Fibroblast of lung (primary cell): ENCODE data around the gene FCMR. TPM values are rescaled to one million over a fixed set of nuclear protein-coding genes. Genes with fewer than 3 reads are reported as not detected.

Source experiments
- DNase-seq, 2 donors: peaks; one replicate each; pipeline versions ENCODE4 v3.0.0 to v3.0.0-alpha.2; 2010; ENCODE audit warnings: low read depth in 2 of 2
- H2AFZ ChIP-seq: 2 replicates; pipeline ENCODE4 v1.5.1; 2012; ENCODE audit warnings: low read length, control low read depth, inconsistent platforms
- H3K27ac ChIP-seq: 2 replicates; pipeline ENCODE4 v1.5.1; 2011; ENCODE audit warnings: low read length, control low read depth; ENCODE audit not compliant: insufficient read depth
- H3K27me3 ChIP-seq: 2 replicates; pipeline ENCODE4 v1.5.1; 2011; ENCODE audit warnings: mild to moderate bottlenecking, low read length; ENCODE audit not compliant: control insufficient read depth, insufficient read depth
- H3K36me3 ChIP-seq: 2 replicates; pipeline ENCODE4 v1.5.1; 2011; ENCODE audit warnings: low read length; ENCODE audit not compliant: control insufficient read depth, insufficient read depth
- H3K4me1 ChIP-seq: 2 replicates; pipeline ENCODE4 v1.5.1; 2011; ENCODE audit warnings: low read length; ENCODE audit not compliant: control insufficient read depth, insufficient read depth; ENCODE audit errors: extremely low read depth
- H3K4me2 ChIP-seq: 2 replicates; pipeline ENCODE4 v1.5.1; 2011; ENCODE audit warnings: low read length, control low read depth; ENCODE audit not compliant: insufficient read depth; ENCODE audit errors: extremely low read depth
- H3K4me3 ChIP-seq, 4 experiments: fragments of 200-600 bp in 1 of 4; sonication (generic) in 1 of 4; replicated peaks in 1 of 4; 2 replicates each; pipeline ENCODE4 v1.5.1; 2011 to 2016; ENCODE audit warnings: low read length in 4 of 4, low read depth in 3 of 4, mild to moderate bottlenecking in 3 of 4, control low read depth in 2 of 4, inconsistent platforms in 1 of 4, mixed read lengths in 1 of 4; ENCODE audit not compliant: insufficient read depth in 1 of 4; ENCODE audit errors: control extremely low read depth in 1 of 4
- H3K79me2 ChIP-seq: 2 replicates; pipeline ENCODE4 v1.5.1; 2012; ENCODE audit warnings: mild to moderate bottlenecking, low read length, inconsistent platforms; ENCODE audit not compliant: control insufficient read depth, insufficient read depth
- H3K9ac ChIP-seq: 2 replicates; pipeline ENCODE4 v1.5.1; 2011; ENCODE audit warnings: mild to moderate bottlenecking, low read length, control low read depth; ENCODE audit not compliant: insufficient read depth
- H3K9me3 ChIP-seq: 2 replicates; pipeline ENCODE4 v1.5.1; 2012; ENCODE audit warnings: low read depth, low read length; ENCODE audit not compliant: control insufficient read depth, insufficient read depth
- H4K20me1 ChIP-seq: 2 replicates; pipeline ENCODE4 v1.5.1; 2011; ENCODE audit warnings: low read length; ENCODE audit not compliant: control insufficient read depth, insufficient read depth; ENCODE audit errors: extremely low read depth
- EZH2 ChIP-seq: IDR thresholded peaks from 2 replicates; pipeline ENCODE4 v1.5.1; 2012; ENCODE audit warnings: low read length, control low read depth, mild to moderate bottlenecking; ENCODE audit errors: missing control alignments
- polyA plus RNA-seq, 2 donors: library from polyadenylated mRNA; depleted of rRNA in 1 of 2; stranded (reverse) in 1 of 2; unstranded in 1 of 2; fragments of >200 nt; gene quantifications; 2 replicates each; pipeline ENCODE4 v1.2.1, GENCODE V29; 2011 to 2012; ENCODE audit warnings: missing spikeins in 1 of 2
- total RNA-seq: library from RNA; depleted of rRNA; stranded (reverse); fragments of >200 nt; gene quantifications from 2 replicates; pipeline ENCODE4 v1.2.1, GENCODE V29; 2014
- TF ChIP-seq, protein P1 (sequence below), 2 donors: IDR thresholded peaks in 1 of 2; conservative IDR thresholded peaks in 1 of 2; 1 replicate in 1 of 2; 2 replicates in 1 of 2; pipeline ENCODE4 v1.5.1; 2011 to 2012; ENCODE audit warnings: low read length in 2 of 2, control low read depth in 1 of 2, inconsistent platforms in 1 of 2, low read depth in 1 of 2, mild to moderate bottlenecking in 1 of 2

The FCMR gene
- total and polyA plus RNA-seq, 2 donors (not counting 1 experiment from before 2014, with no cell fraction given): 0.33 to 4.3 TPM

DNA sequence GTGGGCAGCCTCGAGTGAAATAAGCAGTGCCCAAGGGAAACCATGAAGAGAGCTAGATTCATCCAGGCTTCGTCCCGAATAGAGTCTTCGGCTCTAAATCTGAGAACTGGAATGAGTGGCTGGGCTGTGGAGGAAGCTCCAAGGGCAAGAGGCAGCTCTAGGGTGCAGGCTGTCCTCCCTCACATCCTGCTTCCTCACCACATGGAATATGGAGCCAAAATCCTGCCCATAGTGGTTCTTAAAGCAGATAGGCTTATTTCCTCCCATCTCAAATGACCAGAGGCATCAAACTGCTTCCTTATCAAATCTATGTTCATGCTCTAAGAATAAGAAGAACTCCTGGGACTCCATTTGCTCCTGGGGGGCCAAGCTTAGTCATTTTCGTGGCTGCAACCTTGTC is 22.0 kb downstream of the FCMR start:
- Histone ChIP-seq H3K9ac (no peak overlapping the region), H3K4me3 (no peak overlapping the region), H3K4me1 (peaks cover 34% of the 10 kb centered on the region), H4K20me1 (no peaks in the 10 kb centered on the region), H3K4me2 (no peak overlapping the region), H3K9me3 (no peaks in the 10 kb centered on the region), H3K27ac (no peak overlapping the region), H3K79me2 (no peaks in the 10 kb centered on the region), H2AFZ (no peak overlapping the region), H3K27me3 (no peaks in the 10 kb centered on the region), H3K36me3 (no peaks in the 10 kb centered on the region)
- TF ChIP-seq, protein P1, sequence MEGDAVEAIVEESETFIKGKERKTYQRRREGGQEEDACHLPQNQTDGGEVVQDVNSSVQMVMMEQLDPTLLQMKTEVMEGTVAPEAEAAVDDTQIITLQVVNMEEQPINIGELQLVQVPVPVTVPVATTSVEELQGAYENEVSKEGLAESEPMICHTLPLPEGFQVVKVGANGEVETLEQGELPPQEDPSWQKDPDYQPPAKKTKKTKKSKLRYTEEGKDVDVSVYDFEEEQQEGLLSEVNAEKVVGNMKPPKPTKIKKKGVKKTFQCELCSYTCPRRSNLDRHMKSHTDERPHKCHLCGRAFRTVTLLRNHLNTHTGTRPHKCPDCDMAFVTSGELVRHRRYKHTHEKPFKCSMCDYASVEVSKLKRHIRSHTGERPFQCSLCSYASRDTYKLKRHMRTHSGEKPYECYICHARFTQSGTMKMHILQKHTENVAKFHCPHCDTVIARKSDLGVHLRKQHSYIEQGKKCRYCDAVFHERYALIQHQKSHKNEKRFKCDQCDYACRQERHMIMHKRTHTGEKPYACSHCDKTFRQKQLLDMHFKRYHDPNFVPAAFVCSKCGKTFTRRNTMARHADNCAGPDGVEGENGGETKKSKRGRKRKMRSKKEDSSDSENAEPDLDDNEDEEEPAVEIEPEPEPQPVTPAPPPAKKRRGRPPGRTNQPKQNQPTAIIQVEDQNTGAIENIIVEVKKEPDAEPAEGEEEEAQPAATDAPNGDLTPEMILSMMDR (conservative IDR thresholded peaks at IDR 0.05 in 1 of 2, IDR thresholded peaks at IDR 0.05 in 1 of 2; ENCODE audit: low read depth in 1 of 2, low read length in 2 of 2): no peak
- no peak for TF ChIP-seq EZH2
- no peak for DNase-seq

DNA sequence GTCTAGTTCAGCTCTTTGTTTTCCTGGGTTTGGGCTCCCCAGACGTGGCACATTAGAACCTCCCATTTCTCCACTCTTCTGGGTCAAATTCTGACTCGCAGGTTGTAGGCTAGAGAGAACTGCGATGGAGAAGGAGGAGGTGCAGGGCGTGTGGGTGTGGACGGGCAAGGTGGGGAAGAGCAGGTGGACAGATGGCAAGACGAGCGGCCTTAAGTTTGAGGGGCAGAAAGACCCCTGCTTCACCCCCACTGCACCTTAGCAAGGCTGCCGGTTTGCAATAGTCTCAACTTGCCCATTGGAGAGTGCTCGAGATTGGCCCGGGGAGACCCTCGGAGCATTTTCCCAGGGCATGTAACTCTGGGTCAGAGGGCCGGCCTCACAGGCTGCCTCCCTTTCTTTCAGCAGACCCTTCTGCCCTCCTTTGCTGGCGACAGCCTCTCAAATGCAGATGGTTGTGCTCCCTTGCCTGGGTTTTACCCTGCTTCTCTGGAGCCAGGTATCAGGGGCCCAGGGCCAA is 22.8 kb downstream of the FCMR start:
- no peaks in the 10 kb centered on the region for H3K9me3 ChIP-seq
- H3K4me3 ChIP-seq: no peak overlapping the region
- no peaks in the 10 kb centered on the region for H3K27me3 ChIP-seq
- H4K20me1 ChIP-seq: no peaks in the 10 kb centered on the region
- peak overlapping the region; percentile 23 for H3K4me2 ChIP-seq
- no peaks in the 10 kb centered on the region for H3K79me2 ChIP-seq
- no peak for TF ChIP-seq EZH2
- TF ChIP-seq, protein P1 (conservative IDR thresholded peaks at IDR 0.05 in 1 of 2, IDR thresholded peaks at IDR 0.05 in 1 of 2; ENCODE audit: low read depth in 1 of 2, low read length in 2 of 2): no peak
- H2AFZ ChIP-seq: no peak overlapping the region
- no peaks in the 10 kb centered on the region for H3K36me3 ChIP-seq
- peak overlapping the region; percentile 83 for H3K27ac ChIP-seq
- peaks cover 34% of the 10 kb centered on the region for H3K4me1 ChIP-seq
- DNase-seq: no peak
- no peak overlapping the region for H3K9ac ChIP-seq

DNA sequence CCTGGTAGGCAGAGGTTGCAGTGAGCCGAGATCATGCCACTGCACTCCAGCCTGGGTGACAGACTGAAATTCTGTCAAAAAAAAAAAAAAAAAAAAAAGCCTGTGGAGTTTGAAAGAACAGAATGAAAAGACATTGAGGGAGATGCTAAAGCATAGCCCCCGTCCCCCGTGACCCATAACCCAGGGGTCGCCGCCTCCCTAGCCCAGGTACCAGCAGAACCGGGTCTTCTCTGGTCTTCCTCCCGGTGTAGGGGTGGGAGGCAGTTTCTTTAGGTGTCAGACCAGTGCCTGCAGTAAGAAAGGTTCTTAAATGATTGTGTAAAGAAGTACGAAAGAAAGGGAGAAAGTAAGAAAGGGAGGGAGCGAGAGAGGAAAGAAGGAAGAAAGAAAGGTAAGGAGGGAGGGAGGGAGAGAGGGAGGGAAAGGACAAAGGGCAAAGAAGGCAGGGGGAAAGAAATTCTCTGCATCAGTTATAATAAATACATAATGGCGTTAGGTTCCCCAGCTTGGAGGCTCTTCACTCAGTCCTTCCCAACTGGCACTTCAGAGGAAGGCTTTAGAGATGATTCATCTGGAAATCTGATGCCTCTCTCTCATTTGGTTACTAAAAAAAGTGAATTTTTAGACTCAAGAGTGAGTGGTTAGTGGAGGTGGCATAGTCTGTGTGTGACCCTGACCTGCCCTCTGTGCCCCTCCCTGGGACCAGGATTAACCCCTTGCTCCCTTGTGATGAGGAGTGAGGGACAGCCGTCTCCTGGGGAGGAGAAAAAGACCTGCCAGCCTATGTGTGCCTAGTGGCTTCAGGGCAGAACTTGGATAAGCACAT is 23.4 kb downstream of the FCMR start:
- Histone ChIP-seq H3K79me2 (no peaks in the 10 kb centered on the region), H3K9me3 (no peaks in the 10 kb centered on the region), H2AFZ (peak overlapping the region; percentile 57), H4K20me1 (no peaks in the 10 kb centered on the region), H3K27me3 (no peaks in the 10 kb centered on the region), H3K4me3 (no peak overlapping the region), H3K27ac (peak overlapping the region; percentile 83), H3K4me2 (peak overlapping the region; percentile 65), H3K36me3 (no peaks in the 10 kb centered on the region), H3K4me1 (peaks cover 35% of the 10 kb centered on the region), H3K9ac (peak overlapping the region; percentile 48)
- TF ChIP-seq, protein P1 (conservative IDR thresholded peaks at IDR 0.05 in 1 of 2, IDR thresholded peaks at IDR 0.05 in 1 of 2; ENCODE audit: low read depth in 1 of 2, low read length in 2 of 2): no peak
- no peak for TF ChIP-seq EZH2
- peak; percentile 72 for DNase-seq
